OCI-LY1 (cell line): Measurements from ENCODE around the gene ELAVL1.

Experiments
- H2AFZ ChIP-seq: fragments of 200-600 bp; sonication (generic), shearing (Covaris generic); 2 replicates; pipeline ENCODE4 v1.6.0; 2014; ENCODE audit warnings: antibody characterized with exemption, mild to moderate bottlenecking, low read length
- H3F3A ChIP-seq: fragments of 200-600 bp; sonication (generic), shearing (Covaris generic); 2 replicates; pipeline ENCODE4 v1.6.0; 2014; ENCODE audit warnings: mild to moderate bottlenecking, antibody characterized with exemption, low read length, moderate library complexity; ENCODE audit not compliant: insufficient read depth
- H3K27ac ChIP-seq: fragments of 200-600 bp; sonication (generic); 2 replicates; pipeline ENCODE4 v1.5.1; 2014; ENCODE audit warnings: low read length, mixed run types, mild to moderate bottlenecking, low read depth; ENCODE audit not compliant: poor library complexity, severe bottlenecking
- H3K27me3 ChIP-seq: fragments of 200-600 bp; sonication (generic); 2 replicates; pipeline ENCODE4 v1.6.0; 2014; ENCODE audit warnings: antibody characterized with exemption, mild to moderate bottlenecking, low read length, moderate library complexity; ENCODE audit not compliant: insufficient read depth
- H3K36me3 ChIP-seq: fragments of 200-600 bp; sonication (generic); 2 replicates; pipeline ENCODE4 v1.6.1; 2014; ENCODE audit warnings: mild to moderate bottlenecking, antibody characterized with exemption, low read length, moderate library complexity, mixed read lengths; ENCODE audit not compliant: insufficient read depth
- H3K4me1 ChIP-seq: fragments of 200-600 bp; sonication (generic); 2 replicates; pipeline ENCODE4 v1.5.1; 2014; ENCODE audit warnings: mild to moderate bottlenecking, low read length, moderate library complexity; ENCODE audit not compliant: insufficient read depth, severe bottlenecking
- H3K4me2 ChIP-seq: fragments of 200-600 bp; sonication (generic), shearing (Covaris generic); 2 replicates; pipeline ENCODE4 v1.6.1; 2014; ENCODE audit warnings: low read length
- H3K4me3 ChIP-seq: fragments of 200-600 bp; sonication (generic); 2 replicates; pipeline ENCODE4 v1.5.1; 2014; ENCODE audit warnings: low read length, low read depth, mild to moderate bottlenecking, mixed read lengths; ENCODE audit not compliant: poor library complexity, severe bottlenecking
- H3K79me2 ChIP-seq: fragments of 200-600 bp; shearing (Covaris generic); 2 replicates; pipeline ENCODE4 v1.6.1; 2016; ENCODE audit warnings: mixed run types, low read length, mixed read lengths; ENCODE audit not compliant: insufficient read depth
- H3K9ac ChIP-seq: fragments of 200-600 bp; sonication (generic), shearing (Covaris generic); 2 replicates; pipeline ENCODE4 v1.6.1; 2014; ENCODE audit warnings: mild to moderate bottlenecking, low read length, mixed read lengths
- H3K9me2 ChIP-seq: fragments of 200-600 bp; sonication (generic), shearing (Covaris generic); 2 replicates; pipeline ENCODE4 v1.6.1; 2014; ENCODE audit warnings: low read depth, mild to moderate bottlenecking, low read length, mixed read lengths
- H3K9me3 ChIP-seq: fragments of 200-600 bp; shearing (Covaris generic); 2 replicates; pipeline ENCODE4 v1.6.1; 2014; ENCODE audit warnings: low read length, mixed read lengths
- H4K20me1 ChIP-seq: fragments of 200-600 bp; sonication (generic), shearing (Covaris generic); 2 replicates; pipeline ENCODE4 v1.6.0; 2016; ENCODE audit warnings: mild to moderate bottlenecking, low read length; ENCODE audit not compliant: insufficient read depth
- CTCF ChIP-seq: fragments of 200-600 bp; sonication (generic), shearing (Covaris generic); IDR thresholded peaks from 2 replicates; pipeline ENCODE4 v1.5.1; 2017; ENCODE audit warnings: mild to moderate bottlenecking, antibody characterized with exemption, low read length, moderate library complexity, mixed read lengths
- EZH2 ChIP-seq: fragments of 200-600 bp; sonication (generic), shearing (Covaris generic); IDR thresholded peaks from 2 replicates; pipeline ENCODE4 v1.8.0; 2017; ENCODE audit warnings: borderline replicate concordance, mixed run types, mild to moderate bottlenecking, antibody characterized with exemption, low read length, moderate library complexity, mixed read lengths

ELAVL1 gene

DNA sequence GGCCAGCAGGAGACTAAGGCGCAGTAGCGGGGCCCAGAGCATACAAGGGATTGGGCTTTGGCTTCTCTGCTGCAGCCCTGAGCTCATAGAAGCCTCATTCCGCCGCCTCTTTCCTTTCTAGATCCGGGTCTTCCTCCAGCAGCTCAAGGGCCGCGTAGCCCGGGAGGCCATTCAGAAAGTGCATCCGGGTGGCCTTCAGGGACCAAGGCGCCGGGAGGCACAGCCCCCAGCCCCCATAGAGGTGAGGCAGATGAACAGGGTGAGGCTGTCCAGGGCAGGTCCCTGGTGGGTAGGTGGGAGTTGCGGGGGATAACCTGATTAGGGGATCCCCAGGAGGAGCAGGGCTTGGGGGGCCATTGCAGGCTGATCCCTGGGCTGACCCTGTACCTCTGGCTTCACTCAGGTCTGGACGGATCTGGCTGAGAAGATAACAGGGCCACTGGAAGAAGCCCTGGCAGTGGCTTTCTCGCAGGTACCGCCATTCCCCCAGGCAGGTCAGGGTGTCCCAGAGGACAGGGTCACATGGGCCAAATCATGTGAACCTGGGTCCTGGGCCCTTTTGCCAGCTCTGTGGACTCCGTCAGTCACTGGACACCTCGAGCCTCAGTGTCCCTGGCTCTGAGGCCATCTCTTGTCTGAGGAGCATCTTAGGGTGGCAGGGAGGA, 84.0 kb downstream of the ELAVL1 start:
- H4K20me1 ChIP-seq: no peaks in the 10 kb centered on the region
- peak overlapping the region; percentile 51 for H3K9ac ChIP-seq
- no peak overlapping the region for H2AFZ ChIP-seq
- H3K4me2 ChIP-seq: peak overlapping the region; percentile 76
- no peaks in the 10 kb centered on the region; the same call in 1 of the 2 replicates for H3K27me3 ChIP-seq
- peaks cover 12% of the 10 kb centered on the region; the same call in 1 of the 2 replicates for H3K36me3 ChIP-seq
- H3K79me2 ChIP-seq: no peaks in the 10 kb centered on the region
- peak overlapping the region; percentile 64 for H3K4me3 ChIP-seq
- TF ChIP-seq CTCF (no peak), EZH2 (no peak)
- no peaks in the 10 kb centered on the region for H3K9me3 ChIP-seq
- H3K9me2 ChIP-seq: no peaks in the 10 kb centered on the region
- H3K27ac ChIP-seq: no peak overlapping the region
- H3K4me1 ChIP-seq: peaks cover 44% of the 10 kb centered on the region
- no peaks in the 10 kb centered on the region for H3F3A ChIP-seq

DNA sequence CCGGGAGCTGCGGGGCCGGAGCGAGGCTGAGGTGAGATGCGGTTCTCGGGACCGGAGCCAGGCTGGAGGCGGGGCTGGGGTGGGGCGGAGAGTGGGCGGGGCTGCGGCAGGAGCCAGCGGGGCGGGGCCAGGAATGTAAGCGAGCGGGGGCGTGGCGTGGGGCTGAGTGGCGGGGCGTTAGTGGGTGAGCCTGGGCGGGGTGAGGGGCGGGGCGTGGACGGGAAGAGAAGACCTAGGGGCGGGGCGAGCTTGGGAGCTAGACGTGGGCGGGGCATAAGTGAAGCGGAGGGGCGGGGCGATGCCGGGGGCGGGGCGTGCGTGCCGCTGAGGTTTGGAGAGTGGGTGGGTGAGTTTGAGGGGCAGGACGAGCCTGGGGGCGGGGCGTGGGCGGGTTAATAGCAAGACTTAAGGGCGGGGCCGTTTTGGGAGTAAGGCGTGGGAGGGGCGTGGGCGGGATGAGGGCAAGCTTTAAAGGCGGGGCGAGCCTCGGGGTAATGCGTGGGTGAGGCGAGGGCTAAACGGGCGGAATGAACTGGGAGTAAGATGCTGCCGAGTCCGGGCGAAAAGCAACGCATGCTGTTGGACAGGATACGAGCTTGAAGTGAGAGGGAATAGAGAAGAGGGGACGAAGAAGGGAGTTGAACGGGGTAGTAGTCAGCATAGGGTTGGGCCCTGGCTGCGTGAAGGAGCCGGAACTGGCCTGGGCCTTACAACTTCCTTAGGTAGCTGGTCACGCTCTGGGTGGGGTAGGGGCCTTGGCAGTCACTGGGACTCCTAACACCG, 84.7 kb downstream of the ELAVL1 start:
- H3K27ac ChIP-seq: no peak overlapping the region
- peak overlapping the region; percentile 96 for H3K4me2 ChIP-seq
- H3K9me3 ChIP-seq: no peaks in the 10 kb centered on the region
- no peaks in the 10 kb centered on the region for H3F3A ChIP-seq
- H3K9me2 ChIP-seq: no peaks in the 10 kb centered on the region
- TF ChIP-seq EZH2: no peak
- TF ChIP-seq CTCF: no peak
- H3K4me1 ChIP-seq: peaks cover 47% of the 10 kb centered on the region
- H2AFZ ChIP-seq: no peak overlapping the region
- H3K27me3 ChIP-seq: no peaks in the 10 kb centered on the region; the same call in 1 of the 2 replicates
- no peaks in the 10 kb centered on the region for H4K20me1 ChIP-seq
- peak overlapping the region; percentile 73 for H3K9ac ChIP-seq
- peaks cover 12% of the 10 kb centered on the region; the same call in 1 of the 2 replicates for H3K36me3 ChIP-seq
- H3K4me3 ChIP-seq: peak overlapping the region; percentile 75
- no peaks in the 10 kb centered on the region for H3K79me2 ChIP-seq

- no peak for TF ChIP-seq EZH2
- no peak for TF ChIP-seq CTCF
- peak within 1 kb of the TSS; percentile 84; the same call in 1 of the 2 replicates for H2AFZ ChIP-seq
- peak within 1 kb of the TSS; percentile 96 for H3K4me2 ChIP-seq
- no peak within 1 kb of the TSS for H3K27ac ChIP-seq
- H3K36me3 ChIP-seq: peaks cover 12% of the 10 kb centered on the region; the same call in 1 of the 2 replicates
- peaks cover 4% of the 10 kb centered on the region; the same call in 1 of the 2 replicates for H3K27me3 ChIP-seq
- H3K4me1 ChIP-seq: peaks cover 47% of the 10 kb centered on the region
- peak within 1 kb of the TSS; percentile 75 for H3K4me3 ChIP-seq
- no peaks in the 10 kb centered on the region for H3F3A ChIP-seq
- H3K9me3 ChIP-seq: no peaks in the 10 kb centered on the region
- no peaks in the 10 kb centered on the region for H3K9me2 ChIP-seq
- no peaks in the 10 kb centered on the region for H4K20me1 ChIP-seq
- H3K79me2 ChIP-seq: no peaks in the 10 kb centered on the region
- H3K9ac ChIP-seq: peak within 1 kb of the TSS; percentile 78
Measured at GRCh38 chr19:7919610-7920518, 85.6 kb downstream of the ELAVL1 start, which contains the start of gene SNAPC2. Gene SNAPC2, plus strand, starts transcription at chr19:7920338. Its CDS starts 29 bp downstream, at chr19:7920367.
